Neural crest cell (in vitro differentiated cells): ENCODE measurements around the gene TPO. TPM values are rescaled to one million over a fixed set of nuclear protein-coding genes. Genes with fewer than 3 reads are reported as not detected.

ENCODE experiments used
- DNase-seq: peaks from one replicate; pipeline ENCODE4 v3.0.0; 2021; ENCODE audit warnings: low read depth, mixed read lengths, low spot score
- H3K27ac Mint-ChIP-seq: one replicate; pipeline ENCODE4 v1.8.0; 2021; ENCODE audit warnings: mild to moderate bottlenecking, mixed read lengths; ENCODE audit not compliant: unreplicated experiment
- H3K27me3 Mint-ChIP-seq: 2 replicates; pipeline ENCODE4 v1.8.0; 2021; ENCODE audit warnings: low read depth, mild to moderate bottlenecking, mixed read lengths
- H3K36me3 Mint-ChIP-seq: 2 replicates; pipeline ENCODE4 v1.8.0; 2021; ENCODE audit warnings: low read depth, mild to moderate bottlenecking, mixed read lengths
- H3K4me1 Mint-ChIP-seq: 2 replicates; pipeline ENCODE4 v1.8.0; 2021; ENCODE audit warnings: mixed read lengths
- H3K4me3 Mint-ChIP-seq: one replicate; pipeline ENCODE4 v1.8.0; 2021; ENCODE audit warnings: mild to moderate bottlenecking, mixed read lengths
- H3K9me3 Mint-ChIP-seq: 2 replicates; pipeline ENCODE4 v1.8.0; 2021; ENCODE audit warnings: mixed read lengths
- total RNA-seq: library from RNA; stranded (reverse); gene quantifications from 2 replicates; pipeline ENCODE4 v1.2.1, GENCODE V29; 2021
- TF ChIP-seq, protein P1 (sequence below): fragments of 200-600 bp; sonication (generic); conservative IDR thresholded peaks from 2 replicates; pipeline ENCODE4 v1.5.0; 2021; ENCODE audit warnings: antibody characterized with exemption, mild to moderate bottlenecking

TPO gene
- total RNA-seq, 1 donor from 2014 or later: not detected

DNA sequence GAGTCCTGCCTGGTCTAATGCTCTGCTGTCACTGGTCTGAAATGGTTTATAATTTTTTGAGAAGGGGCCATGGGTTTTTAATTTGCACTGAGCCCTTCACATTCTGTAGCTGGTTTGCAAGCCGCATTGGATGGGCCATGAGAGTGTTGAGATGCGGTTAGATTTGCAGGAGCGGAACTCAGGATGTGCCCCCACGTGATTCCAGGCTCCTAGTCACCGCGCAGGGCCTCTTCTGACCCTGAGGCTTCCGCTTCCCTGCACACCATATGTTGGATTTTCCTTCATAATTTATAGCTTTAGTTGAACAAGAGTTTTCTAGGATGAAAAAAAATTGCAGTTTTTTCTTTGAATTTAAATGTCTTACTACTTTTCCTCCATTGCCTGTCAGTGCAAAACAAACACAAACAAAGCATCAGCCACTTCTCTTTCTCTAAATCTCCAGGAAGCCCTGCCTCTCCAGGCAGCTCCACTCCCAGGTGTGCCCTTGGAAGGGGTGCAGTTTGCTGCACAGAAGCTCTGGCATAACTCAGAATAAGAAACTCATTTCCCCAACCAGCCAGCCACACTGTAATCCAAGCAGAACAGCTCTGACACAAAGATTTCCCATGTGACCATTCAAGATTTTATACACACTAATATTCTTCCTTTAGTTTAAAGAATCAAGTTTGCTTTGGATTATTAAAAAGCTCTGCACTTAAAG, 18.4 kb upstream of the TPO start:
- Mint-ChIP-seq H3K27ac (no peak overlapping the region), H3K9me3 (peaks cover 2% of the 10 kb centered on the region), H3K4me3 (no peak overlapping the region)

DNA sequence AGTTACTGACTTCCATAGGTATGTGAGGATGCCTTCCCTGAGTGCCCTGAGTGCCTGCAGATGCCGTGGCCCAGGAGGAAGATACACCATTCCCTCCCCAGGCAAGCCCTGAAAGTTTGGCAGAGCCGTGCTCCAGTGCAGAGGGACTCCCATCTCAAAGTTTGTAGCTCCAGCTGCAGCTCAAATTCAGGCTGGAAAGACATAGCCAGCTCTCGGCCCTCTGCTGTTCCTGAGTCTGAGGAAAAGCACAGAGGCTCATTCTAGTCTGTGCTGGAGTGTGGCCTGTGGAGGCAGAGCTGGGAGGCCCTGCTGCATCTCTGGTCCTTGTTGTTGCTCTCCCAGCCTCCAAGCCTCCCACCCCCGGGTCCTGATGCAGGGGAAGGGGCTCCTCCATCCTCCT, 15.9 kb upstream of the TPO start:
- H3K27me3 Mint-ChIP-seq: peaks cover 1% of the 10 kb centered on the region
- H3K4me1 Mint-ChIP-seq: no peaks in the 10 kb centered on the region

More for the DNA sequence above, 18.4 kb upstream of the TPO start:
- H3K36me3 Mint-ChIP-seq: no peaks in the 10 kb centered on the region
- no peak for DNase-seq
- TF ChIP-seq, protein P1, sequence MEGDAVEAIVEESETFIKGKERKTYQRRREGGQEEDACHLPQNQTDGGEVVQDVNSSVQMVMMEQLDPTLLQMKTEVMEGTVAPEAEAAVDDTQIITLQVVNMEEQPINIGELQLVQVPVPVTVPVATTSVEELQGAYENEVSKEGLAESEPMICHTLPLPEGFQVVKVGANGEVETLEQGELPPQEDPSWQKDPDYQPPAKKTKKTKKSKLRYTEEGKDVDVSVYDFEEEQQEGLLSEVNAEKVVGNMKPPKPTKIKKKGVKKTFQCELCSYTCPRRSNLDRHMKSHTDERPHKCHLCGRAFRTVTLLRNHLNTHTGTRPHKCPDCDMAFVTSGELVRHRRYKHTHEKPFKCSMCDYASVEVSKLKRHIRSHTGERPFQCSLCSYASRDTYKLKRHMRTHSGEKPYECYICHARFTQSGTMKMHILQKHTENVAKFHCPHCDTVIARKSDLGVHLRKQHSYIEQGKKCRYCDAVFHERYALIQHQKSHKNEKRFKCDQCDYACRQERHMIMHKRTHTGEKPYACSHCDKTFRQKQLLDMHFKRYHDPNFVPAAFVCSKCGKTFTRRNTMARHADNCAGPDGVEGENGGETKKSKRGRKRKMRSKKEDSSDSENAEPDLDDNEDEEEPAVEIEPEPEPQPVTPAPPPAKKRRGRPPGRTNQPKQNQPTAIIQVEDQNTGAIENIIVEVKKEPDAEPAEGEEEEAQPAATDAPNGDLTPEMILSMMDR: no peak
- H3K27me3 Mint-ChIP-seq: peaks cover 2% of the 10 kb centered on the region
- H3K4me1 Mint-ChIP-seq: no peaks in the 10 kb centered on the region

DNA sequence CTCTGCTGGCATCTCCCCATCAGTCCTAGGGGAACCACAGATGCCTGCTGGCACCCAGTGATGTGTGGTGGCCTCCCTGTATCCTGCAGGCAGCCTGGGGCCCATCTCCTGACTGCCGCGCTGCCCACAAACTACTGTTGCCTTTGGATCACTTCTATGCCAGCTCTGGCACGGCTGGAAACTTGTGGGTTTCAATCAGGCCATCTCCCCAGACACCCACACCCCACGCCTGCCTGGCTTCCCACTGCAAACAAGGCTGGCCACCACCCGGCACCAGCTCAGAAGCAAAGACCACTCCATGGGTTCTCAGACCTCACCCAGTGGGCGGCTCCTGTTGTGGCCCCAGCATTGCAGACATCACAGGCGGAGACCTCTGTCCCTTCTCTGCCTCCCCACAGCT, 15.1 kb upstream of the TPO start:
- TF ChIP-seq, protein P1: no peak

More for the DNA sequence above, 15.9 kb upstream of the TPO start:
- Mint-ChIP-seq H3K36me3 (no peaks in the 10 kb centered on the region), H3K27ac (no peak overlapping the region), H3K9me3 (no peaks in the 10 kb centered on the region), H3K4me3 (no peak overlapping the region)
- TF ChIP-seq, protein P1: no peak
- no peak for DNase-seq

DNA sequence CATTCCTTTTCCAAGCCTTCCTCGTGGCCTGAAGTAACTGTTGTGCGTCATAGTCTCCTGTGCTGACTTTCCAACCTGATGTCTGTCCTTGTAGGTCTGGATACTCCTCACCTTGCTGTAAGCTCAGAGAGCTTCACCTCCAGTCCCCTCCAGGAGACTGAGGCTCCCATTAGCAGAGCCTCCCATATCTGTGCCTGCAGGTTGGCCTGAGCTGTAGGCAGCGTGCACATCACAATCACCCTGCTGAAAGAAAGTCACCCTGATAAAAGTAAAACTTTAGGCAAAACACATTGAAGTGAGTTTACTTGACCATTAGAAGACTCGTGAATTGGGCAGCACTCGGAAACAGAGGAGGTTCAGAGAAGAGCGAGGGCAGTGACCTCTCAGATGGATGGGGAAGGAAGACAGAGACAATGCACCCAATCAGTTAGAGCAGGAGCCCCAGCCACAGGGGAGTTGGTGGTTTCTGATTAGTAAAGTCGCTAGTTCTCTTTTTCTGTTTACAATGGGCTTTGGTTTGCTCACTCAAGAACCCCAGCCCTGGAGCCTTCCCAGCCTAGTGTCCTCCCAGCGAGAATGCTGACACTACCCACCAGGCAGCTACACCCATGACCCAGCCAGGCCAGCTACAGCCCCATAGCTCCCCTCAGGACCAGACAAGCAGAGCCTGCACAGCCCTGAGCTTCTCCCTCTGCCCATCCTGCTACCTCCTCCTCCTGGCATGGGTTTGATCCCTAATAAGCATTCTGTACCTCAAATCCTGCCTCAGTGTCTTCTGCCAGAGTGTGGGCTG, 12.1 kb upstream of the TPO start:
- no peaks in the 10 kb centered on the region for H3K27me3 Mint-ChIP-seq
- TF ChIP-seq, protein P1: no peak

More for the DNA sequence above, 15.1 kb upstream of the TPO start:
- Mint-ChIP-seq H3K4me1 (no peaks in the 10 kb centered on the region), H3K27ac (no peak overlapping the region), H3K4me3 (no peak overlapping the region), H3K27me3 (no peaks in the 10 kb centered on the region), H3K9me3 (no peaks in the 10 kb centered on the region), H3K36me3 (no peaks in the 10 kb centered on the region)
- DNase-seq: no peak

DNA sequence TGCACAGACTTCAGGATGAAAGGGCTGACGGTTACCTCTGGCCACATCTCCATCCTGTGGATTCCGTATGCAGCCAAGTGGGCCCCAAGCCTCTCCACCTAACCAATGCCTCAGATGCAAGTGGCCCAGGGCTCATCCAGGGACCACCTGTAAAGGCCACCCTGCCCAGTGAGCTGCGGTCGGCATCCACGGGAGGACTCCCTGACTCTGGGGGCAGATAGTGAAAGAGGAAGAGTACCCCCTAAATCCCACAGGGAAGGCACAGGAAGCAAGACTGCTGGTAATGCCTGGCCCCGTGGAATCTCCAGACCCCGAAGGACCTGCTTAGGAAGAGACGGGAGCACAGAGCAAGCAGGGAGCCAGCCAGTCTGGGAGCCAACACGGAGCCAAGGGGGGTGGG, 11.2 kb upstream of the TPO start:
- Mint-ChIP-seq H3K36me3 (no peaks in the 10 kb centered on the region), H3K27ac (no peak overlapping the region), H3K9me3 (peaks cover 5% of the 10 kb centered on the region), H3K4me1 (peaks cover 5% of the 10 kb centered on the region), H3K4me3 (no peak overlapping the region), H3K27me3 (no peaks in the 10 kb centered on the region)
- TF ChIP-seq, protein P1: no peak
- DNase-seq: no peak

More for the DNA sequence above, 12.1 kb upstream of the TPO start:
- Mint-ChIP-seq H3K4me3 (no peak overlapping the region), H3K36me3 (no peaks in the 10 kb centered on the region), H3K27ac (no peak overlapping the region), H3K9me3 (peaks cover 5% of the 10 kb centered on the region), H3K4me1 (no peaks in the 10 kb centered on the region)
- DNase-seq: no peak
